ENCODE results near the gene ZBTB20.

ZBTB20 gene

DNA sequence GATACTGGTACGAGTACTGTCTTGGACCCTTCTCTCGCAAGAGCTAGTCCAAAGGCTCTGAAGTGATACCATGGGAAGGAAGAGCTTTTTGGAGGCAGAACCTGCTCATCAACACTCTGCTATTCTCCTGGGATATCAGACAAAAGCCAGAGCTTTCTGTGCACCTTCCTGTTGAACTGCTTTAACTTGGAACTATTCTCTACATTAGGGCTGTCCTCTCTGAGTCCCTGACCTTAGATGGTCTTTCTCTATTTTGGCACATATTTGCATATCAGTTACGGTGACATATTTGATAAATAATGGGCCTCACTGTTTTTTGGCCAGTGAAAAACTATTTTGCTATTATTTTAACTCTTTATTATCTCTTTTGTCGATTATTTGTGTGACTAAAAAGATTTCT lies 706.4 kb downstream of the ZBTB20 start:
- DNase-seq (ENCODE audit: low spot score), result no peak

DNA sequence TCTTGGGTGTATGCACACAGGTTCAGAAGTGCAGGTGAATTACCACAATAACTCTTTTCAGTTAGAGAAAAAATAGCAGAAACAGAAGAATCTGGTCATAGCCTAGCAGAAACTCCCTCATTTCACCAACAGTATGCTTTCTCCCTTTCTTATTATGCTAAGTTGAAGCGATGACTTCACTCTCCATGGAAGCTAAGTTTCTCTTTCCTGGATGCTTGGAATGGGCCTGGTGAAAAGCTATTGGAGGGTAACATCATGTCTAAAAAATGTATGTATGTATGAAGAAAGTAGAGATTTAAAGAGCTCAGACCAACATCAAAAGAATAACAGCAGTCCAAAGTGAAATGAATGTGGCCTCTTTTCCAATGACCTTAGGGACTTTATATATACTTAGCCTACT lies 707.8 kb downstream of the ZBTB20 start:
- no peak for DNase-seq (ENCODE audit: low spot score)

GRCh38 chr3:114437897-114438296 lies 709.2 kb downstream of the ZBTB20 start:
- DNase-seq (ENCODE audit: low spot score), result no peak

- DNase-seq (ENCODE audit: low spot score), result no peak
Observed at GRCh38 chr3:114436182-114436581, 710.9 kb downstream of the ZBTB20 start.

DNA sequence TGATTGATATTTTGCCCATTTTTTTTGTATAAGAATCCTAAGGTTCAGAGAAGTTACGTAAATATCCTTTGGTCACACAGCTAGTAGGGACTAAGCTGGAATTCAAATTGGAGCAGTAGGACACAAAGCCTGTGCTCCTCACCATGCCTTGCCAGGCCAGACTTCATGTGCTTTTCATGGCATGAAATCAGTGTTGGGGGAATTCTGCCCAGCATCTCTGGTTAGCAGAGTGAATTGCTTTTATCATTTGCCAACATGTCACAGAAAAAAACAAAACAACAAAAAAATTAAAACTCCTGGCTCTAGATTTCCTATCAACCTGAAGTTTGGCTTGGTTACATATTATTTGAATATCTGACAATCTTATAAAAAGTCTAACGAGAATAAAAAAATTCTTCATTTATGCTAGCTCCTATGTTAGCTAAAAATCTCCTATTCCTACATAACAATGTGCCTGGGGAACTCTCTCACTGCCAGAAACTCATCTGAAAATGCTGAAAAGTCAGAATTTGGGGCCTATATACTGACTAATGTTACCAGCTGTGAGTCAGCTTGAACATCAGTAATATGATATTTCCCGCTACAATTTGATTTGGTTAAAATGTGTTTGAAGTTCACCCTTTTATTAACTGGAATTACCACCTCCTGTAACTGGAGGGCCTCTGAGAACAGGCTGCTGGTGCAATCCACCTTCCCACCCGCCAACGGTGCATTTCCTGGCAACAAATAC lies 711.5 kb downstream of the ZBTB20 start:
- no peak for DNase-seq (ENCODE audit: low spot score)

- no peak for DNase-seq (ENCODE audit: low spot score)
Observed at GRCh38 chr3:114432310-114432709, 714.8 kb downstream of the ZBTB20 start.

- no peak for DNase-seq (ENCODE audit: low spot score)
Observed at GRCh38 chr3:114428044-114428595, 719.0 kb downstream of the ZBTB20 start.

GRCh38 chr3:114427285-114428043 lies 719.6 kb downstream of the ZBTB20 start:
- DNase-seq (ENCODE audit: low spot score), result no peak

GRCh38 chr3:114424337-114424736 lies 722.8 kb downstream of the ZBTB20 start:
- no peak for DNase-seq (ENCODE audit: low spot score)

DNA sequence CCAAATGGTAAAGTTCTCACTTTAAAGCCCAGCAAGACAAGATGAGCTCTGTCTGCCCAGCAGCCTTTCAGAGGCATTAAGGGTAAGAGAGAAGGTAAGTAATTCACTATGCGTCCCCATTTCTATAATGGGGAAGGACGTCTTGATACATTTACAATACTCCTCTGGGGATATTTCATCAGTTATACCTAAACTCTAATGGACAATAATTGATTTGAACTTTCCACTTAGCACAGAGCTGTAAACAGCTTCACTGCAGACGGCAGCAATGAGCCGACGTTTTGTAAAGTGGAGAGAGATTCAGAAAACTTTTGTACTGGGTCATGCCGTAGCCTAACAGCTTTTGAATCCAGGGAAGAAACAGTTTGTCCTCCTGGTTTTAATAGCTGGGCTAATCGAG lies 725.9 kb downstream of the ZBTB20 start:
- no peak for DNase-seq (ENCODE audit: low spot score)

- no peak for DNase-seq (ENCODE audit: low spot score)
Observed at GRCh38 chr3:114420072-114420471, 727.0 kb downstream of the ZBTB20 start.

DNA sequence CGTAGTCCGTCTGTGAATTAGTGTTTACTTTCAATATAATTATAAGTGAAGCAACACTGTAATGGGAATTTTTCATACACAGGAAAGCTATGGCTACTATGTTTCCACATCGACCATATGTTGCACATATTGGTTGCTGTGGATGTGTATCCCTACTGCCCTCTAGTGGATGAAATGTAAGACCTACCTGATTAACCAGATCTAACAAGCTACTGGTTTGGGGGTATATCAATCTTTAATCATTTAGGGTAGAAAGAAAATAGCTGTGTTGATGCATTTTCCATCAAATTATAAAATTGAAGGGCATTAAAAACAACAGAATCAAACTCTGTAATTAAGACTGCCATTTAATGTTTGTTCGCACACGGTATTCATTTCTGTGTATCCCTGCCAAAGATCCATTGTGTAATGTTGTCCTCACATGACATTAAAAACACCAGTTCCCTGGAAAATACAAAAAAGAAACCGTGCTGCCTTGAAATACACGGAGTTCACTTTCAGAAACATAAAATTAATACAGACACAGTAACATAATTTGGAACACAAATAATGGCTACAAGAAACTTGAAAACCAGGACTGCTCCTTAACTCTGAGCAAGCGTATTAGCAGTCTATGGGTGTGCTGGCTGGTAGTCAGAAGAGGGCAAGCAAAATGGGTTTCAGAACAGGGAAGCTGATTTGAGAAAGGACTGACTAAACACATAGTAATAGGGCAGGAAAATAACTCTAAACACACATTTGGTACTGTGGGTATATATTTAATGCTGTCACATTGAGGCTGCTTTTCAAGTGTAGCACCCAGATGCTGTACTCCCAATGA lies 728.2 kb downstream of the ZBTB20 start:
- peak; percentile 65 for DNase-seq (ENCODE audit: low spot score)

- DNase-seq (ENCODE audit: low spot score), result no peak
Observed at GRCh38 chr3:114418107-114418506, 729.0 kb downstream of the ZBTB20 start.

DNA sequence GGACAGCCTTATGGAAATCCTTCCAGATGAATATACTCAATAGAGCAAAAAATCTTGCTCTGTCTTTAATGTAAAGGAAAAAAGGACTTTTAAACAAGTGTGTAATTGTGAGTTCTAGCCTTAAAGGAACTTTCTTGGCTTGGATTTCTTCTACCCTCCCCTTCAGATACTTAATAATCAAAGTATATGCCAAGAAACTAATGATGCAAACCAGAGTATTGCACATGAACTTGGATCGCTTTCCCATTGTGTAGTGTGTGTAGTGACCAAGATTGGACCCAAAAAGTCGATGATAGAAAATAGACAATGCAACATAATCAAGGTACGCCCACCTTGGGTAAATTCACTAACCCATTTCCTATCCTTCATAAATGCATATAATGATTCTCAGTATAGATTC lies 729.4 kb downstream of the ZBTB20 start:
- no peak for DNase-seq (ENCODE audit: low spot score)

- DNase-seq (ENCODE audit: low spot score), result no peak
Observed at GRCh38 chr3:114417265-114417664, 729.8 kb downstream of the ZBTB20 start.

DNA sequence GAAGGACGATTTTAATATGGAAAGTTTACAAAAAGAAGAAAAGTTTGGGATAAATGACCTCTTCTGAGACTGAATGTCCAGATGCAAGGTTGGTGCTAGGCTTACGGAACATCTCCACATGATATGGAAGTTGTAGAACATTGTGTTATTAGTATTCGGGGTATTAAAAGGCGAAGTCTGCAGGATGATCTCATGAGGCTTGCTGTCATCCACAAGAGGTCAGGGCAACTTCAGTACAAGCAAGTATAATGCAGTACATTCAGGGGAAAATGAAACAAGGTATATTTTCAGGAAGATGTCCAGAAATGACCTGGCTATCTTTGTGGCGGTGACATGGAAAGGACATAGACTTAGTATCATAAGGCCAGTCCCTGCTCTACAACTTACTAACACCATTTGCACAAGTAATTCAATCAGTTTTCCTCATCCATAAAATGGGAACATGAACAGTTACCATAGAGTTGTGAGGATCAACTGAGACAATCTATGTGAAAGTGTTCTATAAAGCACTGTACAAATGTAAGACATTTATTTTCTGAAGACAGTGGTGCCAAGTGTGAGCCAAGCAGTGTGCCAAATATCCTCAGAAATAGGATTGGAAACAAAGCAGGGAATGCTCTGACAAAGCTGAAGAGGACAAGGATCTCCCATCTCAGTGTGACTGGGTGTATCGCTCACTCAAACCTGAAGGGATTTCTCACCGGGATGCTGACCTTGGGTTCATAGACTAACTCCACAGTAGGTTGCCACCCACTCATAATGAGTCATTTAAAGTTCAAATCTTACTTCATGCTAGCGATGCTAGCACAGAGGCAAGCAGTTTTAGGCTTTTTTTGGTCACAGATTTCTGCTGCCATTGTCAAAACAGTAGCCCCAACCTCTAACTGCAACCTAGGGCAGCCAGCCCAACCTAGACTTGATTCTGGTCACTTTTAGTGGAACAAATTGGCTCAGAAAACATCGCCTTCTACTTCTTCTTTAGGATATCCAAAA lies 735.0 kb downstream of the ZBTB20 start:
- DNase-seq (ENCODE audit: low spot score), result peak; percentile 30

GRCh38 chr3:114411190-114411668 lies 735.9 kb downstream of the ZBTB20 start:
- no peak for DNase-seq (ENCODE audit: low spot score)

DNA sequence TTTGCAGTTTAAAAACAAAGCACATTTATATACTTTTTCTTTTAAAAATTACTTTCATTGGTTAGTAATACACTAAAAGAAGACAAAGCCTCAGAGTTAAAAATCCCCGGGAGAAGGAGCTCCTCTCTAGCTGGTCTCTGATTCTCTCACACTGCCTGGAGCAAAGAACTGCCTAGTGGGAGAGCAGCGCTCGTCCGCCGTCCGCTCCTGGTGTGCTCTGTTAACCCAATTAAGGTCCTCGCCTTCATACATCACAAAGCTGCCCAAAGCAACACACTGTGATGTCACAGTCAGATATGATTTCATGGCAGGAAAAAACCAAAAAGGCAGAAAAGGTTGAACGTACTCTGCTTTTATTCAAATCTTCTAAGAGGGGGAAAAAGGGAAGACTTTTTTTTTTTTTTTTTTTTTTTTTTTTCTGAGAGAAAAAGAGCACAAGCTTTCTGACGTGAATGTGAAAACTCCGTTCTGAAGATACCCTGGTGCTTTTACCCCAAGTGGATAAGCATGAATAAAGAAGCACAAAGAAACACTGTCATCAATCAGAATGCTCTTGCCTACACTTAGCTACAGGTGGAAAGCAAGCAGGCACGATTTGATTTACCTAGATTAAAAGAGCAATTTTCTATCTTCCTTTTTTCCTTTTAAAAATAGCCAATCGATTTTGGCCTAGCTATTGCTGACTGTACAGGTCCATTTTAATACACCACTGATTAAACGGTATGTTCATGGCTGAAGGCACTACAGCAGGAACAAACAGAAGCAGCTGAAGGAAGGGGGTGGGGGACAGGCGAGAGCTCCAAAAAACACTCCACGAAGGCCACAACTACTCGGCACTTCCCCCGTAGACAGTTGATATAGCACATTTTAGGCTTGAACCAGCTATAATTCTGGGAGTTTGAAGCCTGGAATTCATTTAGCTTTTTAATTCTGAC lies 738.1 kb downstream of the ZBTB20 start:
- DNase-seq (ENCODE audit: low spot score), result no peak

GRCh38 chr3:114406922-114407321 lies 740.2 kb downstream of the ZBTB20 start:
- no peak for DNase-seq (ENCODE audit: low spot score)

DNA sequence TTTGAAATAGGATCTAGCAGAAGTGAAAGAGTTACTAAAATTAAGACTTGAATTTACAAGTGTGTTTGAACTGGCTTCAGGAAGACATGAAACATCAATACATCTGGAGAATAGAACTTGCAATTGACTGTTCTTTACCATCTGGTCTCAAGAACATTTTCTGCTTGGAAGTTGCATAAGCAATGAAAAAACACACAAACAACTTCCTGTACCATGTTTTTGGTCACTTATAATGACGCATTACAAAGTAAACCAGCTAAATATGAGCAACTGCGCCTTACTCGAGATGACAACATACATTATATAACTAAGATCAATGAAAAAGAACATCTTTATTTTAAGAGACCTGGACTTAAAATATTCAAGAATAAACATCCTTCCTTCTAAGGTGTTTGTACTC lies 740.8 kb downstream of the ZBTB20 start:
- no peak for DNase-seq (ENCODE audit: low spot score)
